ENCODE measurements around the gene RPTN.
"Not testable (repeated sequence)": the region's sequence is repeated elsewhere in the genome, so short reads cannot be mapped to it uniquely, and the experiment has no call there.

RPTN gene

DNA sequence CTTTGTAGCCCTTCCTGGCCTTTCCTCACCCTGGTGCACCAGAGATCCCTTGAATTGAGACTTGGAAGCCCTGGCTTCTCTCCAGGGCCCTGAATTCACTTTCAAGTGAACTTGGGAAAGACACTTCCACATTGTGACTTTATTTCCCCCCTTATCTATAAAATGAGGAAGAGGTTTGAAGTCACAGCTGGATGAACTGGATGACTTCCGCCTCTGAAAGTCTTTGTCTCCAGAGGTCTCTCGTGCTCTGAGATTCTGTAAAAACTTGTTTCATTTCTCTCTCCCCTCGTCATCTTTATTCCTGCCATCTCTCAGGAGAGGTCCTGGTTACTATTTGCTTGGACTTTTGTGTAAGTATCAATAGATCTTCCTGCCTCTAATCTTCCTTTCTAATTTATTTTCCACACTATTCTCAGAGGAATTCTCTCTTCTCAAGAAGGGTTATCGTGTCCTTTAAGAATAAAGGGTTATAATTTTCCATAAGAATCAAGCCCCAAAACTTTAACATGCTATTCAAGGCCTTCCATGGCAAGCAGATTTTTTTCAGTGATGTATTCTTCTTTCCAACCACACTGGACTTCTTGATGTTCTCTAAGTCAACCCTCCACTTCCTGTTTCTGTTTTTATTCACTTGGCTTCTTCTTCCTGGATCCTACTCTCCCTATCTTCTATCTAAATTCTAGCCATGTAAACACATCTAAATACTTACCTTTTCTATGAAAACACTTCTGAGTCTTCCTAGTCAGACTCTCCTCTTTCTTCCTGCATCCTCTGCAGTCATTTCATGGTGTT, 6.5 kb upstream of the RPTN start:
- no peak for DNase-seq (ENCODE audit: low read depth)

DNA sequence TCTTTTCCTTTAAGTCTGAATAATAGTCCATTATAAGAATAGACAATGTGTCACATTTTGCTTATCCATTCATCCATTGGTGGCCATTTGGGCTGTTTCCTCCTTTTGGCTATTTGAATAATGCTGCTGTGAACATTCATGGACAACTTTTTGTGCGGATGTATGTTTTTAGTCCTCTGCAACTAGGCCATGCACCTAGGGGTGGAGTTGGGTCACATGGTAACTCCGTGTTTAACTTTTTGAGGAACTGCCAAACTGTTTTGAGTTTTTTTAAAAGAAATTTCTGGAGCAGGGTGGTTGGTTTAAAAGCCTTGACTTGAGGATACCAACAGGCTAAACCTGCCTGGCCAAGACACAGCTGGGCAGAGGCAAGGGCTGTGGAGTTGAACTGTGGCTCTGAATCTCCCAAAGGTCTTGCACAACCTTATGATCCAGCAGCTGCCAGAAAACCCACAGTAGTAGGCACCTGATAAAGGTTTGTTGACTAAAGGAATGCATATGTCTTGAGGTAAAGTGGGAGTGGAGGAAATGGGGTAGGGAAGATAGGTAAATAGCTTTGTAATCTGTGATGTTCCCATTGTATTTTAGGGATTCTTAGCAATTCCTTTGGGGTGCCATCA, 5.6 kb upstream of the RPTN start:
- no peak for DNase-seq (ENCODE audit: low read depth)

GRCh38 chr1:152162792-152163463, 3.9 kb upstream of the RPTN start:
- peak; percentile 79 for DNase-seq (ENCODE audit: low read depth)

- DNase-seq (ENCODE audit: low read depth): no peak
Measured at GRCh38 chr1:152160576-152160975, 1.5 kb upstream of the RPTN start.

DNA sequence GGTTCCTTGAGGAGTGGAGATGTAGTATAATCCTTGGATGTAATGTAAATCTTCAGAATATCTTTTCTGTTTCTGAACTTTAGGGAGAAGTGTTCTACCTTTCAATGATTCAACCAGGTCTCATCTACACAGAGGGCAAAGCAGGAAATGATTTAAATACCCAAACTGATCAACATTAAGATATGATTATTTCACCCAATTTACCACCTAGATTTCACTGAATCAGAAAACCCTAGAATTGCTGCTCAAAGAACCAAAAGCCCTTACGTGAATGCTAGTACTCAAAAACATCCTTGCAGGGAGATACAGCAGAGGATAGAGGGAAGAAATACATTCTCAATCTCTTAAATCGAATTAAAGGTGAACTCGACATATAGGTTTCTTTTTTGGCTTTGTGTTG, 5.0 kb downstream of the RPTN start:
- DNase-seq (ENCODE audit: low read depth): no peak

GRCh38 chr1:152151646-152152045, 7.4 kb downstream of the RPTN start:
- DNase-seq (ENCODE audit: low read depth): no peak

DNA sequence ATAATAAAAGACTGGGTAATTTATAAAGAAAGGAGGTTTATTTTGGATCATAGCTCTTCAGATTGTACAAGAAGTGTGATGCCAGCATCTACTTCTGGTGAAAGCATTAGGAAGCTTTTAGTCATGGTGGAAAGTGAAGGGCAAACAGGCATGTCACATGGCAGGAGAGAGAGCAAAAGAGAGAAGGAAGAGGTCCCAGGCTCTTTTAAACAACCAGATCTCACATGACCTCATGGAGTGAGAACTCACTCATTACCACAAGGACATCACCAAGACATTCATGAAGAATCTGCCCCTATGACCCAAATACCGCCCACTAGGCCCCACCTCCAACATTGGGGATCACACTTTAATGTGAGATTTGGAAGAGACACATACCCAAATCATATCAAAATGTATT, 10.0 kb downstream of the RPTN start:
- no peak for DNase-seq (ENCODE audit: low read depth)

DNA sequence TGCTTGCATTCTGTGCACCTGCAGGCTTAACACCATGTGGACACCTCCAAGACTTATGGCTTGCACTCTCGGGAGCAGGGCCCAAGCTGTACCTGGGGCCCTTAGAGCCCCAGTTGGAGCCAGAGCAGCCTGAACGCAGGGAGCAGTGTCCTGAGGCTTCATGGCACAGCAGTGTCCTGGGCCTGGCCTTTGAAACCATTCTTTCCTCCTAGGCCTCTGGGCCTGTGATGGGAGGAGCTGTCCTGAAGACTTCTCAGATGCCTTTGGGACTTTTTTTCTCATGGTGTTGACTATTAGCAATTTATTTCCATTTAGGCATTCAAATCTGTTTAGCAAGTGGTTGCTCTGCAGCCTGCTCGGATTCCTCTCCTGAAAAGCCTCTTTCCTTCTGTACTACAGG, 11.0 kb downstream of the RPTN start:
- DNase-seq (ENCODE audit: low read depth): no peak

- DNase-seq (ENCODE audit: low read depth): no peak
Measured at GRCh38 chr1:152145769-152146168, 13.3 kb downstream of the RPTN start.

DNA sequence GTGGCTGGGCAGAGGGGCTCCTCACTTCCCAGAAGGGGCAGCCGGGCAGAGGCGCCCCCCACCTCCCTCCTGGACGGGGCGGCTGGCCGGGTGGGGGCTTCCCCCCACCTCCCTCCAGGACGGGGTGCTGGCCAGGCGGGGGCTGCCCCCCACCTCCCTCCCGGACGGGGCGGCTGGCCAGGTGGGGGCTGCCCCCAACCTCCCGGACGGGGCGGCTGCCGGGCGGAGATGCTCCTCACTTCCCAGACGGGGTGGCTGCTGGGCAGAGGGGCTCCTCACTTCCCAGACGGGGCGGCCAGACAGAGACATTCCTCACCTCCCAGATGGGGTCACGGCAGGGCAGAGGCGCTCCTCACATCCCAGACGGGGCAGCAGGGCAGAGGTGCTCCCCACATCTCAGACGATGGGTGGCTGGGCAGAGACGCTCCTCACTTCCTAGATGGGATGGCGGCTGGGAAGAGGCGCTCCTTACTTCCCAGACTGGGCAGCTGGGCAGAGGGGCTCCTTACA, 14.3 kb downstream of the RPTN start:
- DNase-seq (ENCODE audit: low read depth): not testable (repeated sequence)

GRCh38 chr1:152143150-152143887, 15.7 kb downstream of the RPTN start:
- DNase-seq (ENCODE audit: low read depth): no peak

- peak; percentile 50 for DNase-seq (ENCODE audit: low read depth)
Measured at GRCh38 chr1:152141971-152142584, 16.9 kb downstream of the RPTN start.

GRCh38 chr1:152137215-152137614, 21.8 kb downstream of the RPTN start:
- DNase-seq (ENCODE audit: low read depth): no peak

DNA sequence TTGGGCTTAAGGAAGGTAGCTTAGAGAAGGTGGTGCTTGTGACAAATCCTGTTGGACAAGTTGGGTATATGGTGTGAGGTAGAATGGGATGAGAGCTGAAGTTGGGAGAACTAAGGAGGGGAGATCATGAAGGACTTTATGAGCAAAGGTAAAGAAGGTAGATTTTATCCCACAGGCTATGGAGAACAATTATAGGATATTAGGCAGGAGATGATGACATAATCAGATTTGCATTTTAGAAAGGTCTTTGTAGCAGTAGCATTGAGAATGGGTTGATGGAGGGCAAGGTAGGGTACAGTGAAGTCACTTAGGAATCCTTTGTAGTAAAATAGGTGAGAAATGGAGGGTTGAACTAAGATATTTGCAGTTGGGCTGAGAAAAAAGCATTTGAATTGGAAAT, 28.8 kb downstream of the RPTN start:
- DNase-seq (ENCODE audit: low read depth): no peak

DNA sequence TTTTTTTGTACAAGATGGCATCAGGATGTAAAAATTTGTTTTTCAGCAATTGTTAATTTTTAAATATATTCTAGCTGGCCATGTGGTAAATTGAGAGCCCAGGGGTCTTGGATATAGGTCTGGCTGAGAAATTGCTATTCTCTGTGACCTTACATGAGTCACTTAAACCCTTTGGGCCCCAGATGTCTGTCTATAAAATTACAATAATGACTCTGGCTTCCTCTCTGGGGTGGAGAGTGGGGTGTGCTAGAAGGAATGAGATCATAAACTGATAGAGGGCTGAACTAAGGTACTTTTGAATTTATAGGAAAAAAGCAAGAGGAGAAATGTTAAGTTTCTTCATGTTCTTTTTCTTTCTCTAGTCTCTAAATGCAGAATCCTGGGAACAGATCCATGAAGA, 31.4 kb downstream of the RPTN start:
- no peak for DNase-seq (ENCODE audit: low read depth)

GRCh38 chr1:152125834-152126443, 33.1 kb downstream of the RPTN start:
- DNase-seq (ENCODE audit: low read depth): no peak

DNA sequence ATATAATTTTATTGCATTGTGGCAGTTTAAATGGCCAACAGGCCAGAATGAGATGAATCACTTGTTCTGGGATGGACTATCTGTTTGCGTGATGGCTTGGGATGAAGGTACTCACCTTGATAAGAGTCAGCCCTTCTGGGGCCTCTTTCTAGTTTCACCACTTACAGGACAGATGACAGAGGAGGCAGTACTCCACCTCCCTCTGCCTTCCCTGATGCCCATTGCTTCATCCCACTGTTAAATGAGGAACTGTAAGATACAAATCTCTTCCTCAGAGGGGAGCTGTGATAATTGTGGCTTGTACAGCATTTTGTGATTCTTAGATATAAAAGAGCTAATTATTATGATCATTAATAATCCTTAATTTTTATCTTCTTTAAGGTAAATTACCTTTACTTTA, 40.1 kb downstream of the RPTN start:
- DNase-seq (ENCODE audit: low read depth): no peak

DNA sequence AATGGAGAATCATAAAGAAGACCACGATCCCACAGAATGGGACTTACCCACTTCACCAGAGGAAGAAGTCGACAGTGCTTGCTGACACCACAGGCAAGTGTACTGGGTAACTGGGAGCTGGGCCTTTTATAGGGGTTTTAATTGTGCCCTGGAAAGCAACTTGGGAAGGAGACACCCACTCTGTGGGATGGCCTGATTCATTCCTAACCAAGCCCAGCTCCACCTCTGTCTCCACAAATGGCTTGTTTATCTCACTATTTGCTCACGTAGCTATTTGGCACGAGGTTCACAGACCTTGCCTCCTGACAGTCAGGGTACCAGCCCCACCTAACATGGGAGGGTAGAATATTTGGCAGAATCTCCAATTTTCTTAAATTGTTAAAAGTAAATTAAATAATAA, 43.7 kb downstream of the RPTN start, which contains the start of gene TCHH:
Gene TCHH, minus strand, starts transcription at position 101 of the 400 bp plus-strand sequence. CDS start 1,364 bp downstream, outside the sequence.
- DNase-seq (ENCODE audit: low read depth): no peak

DNA sequence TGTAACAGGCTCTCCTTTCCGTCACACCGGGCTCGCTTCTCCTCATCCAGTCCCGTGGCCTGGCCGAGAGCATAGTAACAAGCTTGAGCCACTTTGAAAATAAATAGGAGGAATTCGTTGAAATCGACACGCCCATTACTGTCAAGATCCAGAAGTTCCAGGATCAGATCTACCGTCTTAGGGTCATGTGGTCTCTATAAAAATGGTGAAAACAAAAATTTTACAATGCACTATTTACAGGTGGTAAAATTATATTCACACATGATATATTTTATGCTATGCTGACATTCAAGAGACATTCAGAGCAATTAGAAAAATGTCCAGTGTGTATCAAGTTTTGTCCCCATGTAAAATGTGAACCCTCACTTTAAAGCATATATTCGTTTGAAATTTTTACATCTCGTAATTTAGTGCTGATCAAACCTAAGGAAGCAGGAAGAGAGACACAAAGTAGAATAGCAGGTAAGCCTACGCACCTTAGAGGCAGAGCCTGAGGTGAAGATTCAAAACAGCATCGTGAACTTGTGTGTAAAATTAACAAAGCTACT, 46.1 kb downstream of the RPTN start:
- DNase-seq (ENCODE audit: low read depth): no peak

DNA sequence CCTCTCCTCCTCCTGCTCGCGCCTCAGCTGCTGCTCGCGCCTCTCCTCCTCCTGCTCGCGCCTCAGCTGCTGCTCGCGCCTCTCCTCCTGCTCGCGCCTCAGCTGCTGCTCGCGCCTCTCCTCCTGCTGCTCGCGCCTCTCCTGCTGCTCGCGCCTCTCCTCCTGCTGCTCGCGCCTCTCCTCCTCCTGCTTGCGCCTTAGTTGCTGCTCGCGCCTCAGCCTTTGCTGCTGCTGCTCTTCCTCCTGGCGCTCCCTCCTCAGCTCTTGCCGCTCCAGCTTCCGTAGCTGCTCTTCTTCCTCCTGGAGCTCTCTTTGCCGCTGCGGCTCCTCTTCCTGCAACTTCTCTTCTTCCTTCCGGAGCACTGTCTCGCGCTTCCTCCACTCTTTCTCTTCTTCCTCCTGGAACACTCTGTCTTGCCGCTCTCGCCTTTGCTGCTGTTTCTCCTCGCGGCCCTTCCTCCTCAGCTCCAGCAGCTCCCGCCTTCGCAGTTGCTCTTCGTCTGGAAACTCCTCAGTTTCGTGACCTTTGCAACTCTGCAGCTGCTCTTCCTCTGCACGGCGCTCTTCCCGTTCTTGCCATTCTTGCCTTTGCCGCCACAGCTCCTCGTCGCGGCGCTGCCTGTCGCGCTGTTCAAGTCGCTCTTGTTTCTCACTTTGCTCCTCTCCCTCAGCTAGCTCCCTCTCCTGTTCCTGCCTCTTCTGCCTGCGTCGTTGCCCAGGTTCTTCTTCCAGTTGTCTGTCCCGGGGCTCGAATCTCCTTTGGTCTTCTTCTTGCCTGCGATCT, 46.7 kb downstream of the RPTN start:
- no peak for DNase-seq (ENCODE audit: low read depth)

Measured in GM04504 (cell line).